CD4-positive, alpha-beta T cell treated with Interferon gamma for 1 hour (primary cell): ENCODE data around the gene DUSP28.

Source experiments
- DNase-seq: peaks from one replicate; pipeline ENCODE4 v3.0.0-alpha.2; 2020

DUSP28 gene

DNA sequence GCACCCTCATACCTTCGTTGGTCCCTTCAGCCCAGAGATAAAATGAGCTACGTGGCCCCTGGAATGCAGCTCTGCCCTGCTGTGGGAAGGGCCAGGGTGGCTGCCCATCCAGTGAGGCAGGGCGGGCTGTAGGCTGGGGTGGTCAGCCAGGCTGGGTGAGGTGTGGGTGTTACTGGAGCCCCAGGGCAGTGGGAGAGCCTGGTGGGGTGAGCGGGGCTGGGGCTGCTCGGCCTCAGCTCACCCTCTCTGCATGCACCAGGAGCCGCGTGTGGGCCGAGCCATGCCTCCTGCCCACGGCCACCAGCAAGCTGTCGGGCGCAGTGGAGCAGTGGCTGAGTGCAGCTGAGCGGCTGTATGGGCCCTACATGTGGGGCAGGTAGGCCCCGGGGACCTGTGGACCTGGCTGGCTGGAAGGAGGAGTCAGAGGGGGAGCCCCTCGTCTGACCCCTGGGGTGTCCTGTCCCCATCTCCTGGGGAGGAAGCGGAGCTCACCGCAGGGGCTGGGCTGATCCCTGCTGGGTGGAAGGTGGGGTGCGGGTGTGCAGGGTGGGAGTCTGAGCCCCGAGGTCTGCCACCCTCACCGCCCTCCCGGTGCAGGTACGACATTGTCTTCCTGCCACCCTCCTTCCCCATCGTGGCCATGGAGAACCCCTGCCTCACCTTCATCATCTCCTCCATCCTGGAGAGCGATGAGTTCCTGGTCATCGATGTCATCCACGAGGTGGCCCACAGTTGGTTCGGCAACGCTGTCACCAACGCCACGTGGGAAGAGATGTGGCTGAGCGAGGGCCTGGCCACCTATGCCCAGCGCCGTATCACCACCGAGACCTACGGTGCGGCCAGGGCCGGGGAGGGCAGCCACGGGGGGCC is 13.6 kb downstream of the DUSP28 start:
- no peak for DNase-seq

DNA sequence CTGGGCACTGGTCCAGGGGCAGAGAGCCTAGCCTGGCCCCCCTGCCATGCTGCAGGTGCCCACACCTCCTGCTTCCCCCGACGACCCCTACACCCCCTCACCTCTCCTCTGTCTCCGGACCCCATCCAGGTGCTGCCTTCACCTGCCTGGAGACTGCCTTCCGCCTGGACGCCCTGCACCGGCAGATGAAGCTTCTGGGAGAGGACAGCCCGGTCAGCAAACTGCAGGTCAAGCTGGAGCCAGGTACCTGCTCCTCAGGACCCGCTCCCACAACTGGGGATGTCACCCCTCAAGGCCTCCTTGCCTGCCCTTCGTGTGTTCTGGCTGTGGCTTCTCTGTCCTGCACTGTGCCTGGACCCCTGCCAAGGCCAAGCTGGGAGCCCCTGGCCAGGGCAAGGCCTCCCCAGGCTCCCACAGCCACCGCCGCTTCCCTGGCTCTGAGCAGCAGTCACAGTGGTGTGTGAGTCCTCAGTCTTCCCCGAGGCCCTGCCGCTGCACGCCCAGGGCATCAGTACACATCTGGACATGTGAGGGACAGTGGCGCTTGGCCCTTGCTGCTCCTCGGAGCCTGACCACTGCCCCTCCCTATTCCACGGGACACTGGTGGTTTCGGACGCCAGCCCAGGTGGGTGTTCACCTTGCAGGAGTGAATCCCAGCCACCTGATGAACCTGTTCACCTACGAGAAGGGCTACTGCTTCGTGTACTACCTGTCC is 14.4 kb downstream of the DUSP28 start:
- DNase-seq: no peak

DNA sequence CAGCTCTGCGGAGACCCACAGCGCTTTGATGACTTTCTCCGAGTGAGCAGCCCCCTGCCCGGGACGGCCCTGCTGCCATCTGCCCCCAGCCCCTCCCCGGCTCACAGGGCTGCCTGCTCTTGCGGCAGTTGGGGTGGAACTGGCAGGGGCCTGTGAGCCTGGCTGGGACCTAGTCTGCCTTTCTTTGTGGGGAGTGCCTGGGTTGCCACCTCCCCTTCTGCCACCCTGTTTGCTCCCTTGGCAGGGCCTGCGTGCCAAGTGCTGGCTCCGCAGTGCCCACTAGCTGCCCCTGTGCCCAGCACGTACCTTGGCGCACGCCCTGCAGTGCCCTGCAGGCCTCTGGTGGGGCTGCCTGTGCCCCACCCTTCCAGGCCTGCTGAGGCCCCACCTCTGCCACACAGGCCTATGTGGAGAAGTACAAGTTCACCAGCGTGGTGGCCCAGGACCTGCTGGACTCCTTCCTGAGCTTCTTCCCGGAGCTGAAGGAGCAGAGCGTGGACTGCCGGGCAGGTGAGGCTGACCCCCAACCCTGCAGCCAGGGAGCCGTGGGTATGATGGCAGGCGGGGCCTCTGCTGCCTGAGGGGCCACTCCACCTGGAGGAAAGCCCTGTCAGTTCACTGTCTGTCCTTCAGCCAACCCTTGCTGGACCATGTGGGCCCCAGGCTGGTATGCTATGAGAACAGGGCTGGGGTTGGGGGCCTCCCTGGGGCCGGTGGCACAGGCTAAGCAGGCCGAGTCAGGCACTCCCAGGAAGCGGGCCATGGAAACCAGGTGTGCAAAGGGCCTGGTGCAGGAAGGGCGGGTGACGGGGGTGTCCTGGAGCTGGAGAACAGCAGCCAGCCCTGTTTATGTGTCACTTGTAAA is 15.2 kb downstream of the DUSP28 start:
- DNase-seq: no peak

DNA sequence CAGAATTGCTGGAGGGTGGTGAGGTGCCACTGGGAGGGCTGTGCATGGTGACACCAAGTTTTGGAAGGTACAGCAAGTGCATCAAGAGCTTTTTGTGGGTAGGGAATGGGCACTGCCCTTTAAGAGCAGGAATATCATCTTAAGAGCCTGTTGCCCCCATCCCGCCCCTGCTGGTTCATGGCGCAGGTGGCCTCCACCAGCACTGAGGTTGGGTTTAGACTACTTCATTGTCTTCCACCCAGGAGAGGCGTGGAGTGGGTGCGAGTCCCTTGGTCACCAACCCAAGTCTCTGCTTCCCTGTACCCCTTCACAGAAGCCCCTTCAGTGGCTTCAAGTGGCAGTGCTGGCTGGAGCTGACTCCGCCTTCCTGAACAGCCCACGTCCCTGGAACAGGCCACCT is 15.9 kb downstream of the DUSP28 start:
- no peak for DNase-seq

DNA sequence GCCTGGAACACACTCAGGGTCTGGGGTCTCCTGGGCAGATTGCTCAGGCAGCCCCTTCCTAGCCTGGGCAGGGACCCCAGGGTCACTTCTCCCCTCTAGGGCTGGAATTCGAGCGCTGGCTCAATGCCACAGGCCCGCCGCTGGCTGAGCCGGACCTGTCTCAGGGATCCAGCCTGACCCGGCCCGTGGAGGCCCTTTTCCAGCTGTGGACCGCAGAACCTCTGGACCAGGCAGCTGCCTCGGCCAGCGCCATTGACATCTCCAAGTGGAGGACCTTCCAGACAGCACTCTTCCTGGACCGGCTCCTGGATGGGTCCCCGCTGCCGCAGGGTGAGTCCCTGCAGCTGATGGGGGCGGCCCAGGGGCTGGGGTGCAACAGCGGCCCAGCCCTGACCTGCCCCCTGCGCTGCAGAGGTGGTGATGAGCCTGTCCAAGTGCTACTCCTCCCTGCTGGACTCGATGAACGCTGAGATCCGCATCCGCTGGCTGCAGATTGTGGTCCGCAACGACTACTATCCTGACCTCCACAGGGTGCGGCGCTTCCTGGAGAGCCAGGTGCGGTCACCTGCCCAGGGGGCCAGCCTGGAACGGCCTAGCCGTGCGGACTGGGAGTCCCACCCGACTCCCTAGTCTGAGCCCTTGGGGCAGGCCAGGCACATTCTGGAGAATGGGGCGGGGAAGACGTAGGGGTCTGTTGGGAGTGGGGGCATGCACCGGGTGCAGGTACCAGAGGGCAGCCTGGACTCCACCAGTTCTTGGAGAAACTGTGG is 16.5 kb downstream of the DUSP28 start:
- DNase-seq: no peak

DNA sequence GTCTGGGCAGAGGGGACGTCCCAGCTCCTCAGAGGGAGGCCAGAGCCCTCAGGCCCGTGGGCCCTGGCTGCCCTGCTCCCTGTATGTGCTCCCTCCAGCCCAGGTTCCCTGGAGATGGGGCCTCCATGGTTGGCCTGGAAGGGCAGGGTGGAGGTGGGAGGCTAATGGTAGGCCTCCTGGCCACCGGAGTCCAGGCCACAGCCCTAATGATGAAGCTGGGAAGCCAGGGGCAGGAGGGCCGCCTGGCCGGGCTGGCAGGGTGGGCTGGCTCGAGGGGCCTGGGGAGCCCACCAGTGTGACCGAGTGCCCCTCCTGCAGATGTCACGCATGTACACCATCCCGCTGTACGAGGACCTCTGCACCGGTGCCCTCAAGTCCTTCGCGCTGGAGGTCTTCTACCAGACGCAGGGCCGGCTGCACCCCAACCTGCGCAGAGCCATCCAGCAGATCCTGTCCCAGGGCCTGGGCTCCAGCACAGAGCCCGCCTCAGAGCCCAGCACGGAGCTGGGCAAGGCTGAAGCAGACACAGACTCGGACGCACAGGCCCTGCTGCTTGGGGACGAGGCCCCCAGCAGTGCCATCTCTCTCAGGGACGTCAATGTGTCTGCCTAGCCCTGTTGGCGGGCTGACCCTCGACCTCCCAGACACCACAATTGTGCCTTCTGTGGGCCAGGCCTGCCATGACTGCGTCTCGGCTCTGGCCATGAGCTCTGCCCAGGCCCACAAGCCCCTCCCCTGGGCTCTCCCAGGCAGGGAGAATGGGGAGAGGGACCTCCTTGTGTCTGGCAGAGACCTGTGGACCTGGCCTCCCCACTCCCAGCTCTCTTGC is 17.3 kb downstream of the DUSP28 start:
- no peak for DNase-seq

DNA sequence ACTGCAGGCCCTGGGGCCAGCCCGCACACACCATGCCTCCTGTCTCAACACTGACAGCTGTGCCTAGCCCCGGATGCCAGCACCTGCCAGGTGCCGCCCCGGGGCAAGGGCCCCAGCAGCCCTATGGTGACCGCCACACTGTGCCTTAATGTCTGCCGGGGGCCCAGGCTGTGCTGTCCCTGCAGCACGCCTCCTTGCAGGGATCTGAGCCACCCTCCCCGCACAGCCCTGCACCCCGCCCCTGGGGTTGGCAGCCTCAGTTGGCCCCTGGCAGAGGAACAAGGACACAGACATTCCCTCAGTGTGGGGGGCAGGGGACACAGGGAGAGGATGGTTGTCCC is 17.9 kb downstream of the DUSP28 start:
- DNase-seq: no peak

DNA sequence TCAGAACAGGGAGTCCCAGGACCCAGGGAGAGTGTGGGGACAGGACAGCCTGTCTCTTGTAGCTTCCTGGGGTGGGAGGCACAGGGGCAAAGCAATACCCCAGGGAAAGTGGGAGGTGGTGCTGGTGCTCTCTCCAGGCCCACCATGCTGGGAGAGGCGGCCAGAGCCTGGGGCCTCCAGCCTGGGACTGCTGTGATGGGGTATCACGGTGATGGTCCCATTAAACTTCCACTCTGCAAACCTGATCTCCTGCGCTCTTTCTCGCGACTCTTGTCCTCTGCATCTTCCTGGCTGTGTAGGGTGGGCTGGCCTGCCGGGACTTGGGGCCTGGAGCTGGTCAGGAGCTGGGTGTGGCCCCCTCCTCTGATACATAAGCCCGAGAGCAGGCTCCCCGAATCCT is 18.3 kb downstream of the DUSP28 start:
- DNase-seq: no peak

DNA sequence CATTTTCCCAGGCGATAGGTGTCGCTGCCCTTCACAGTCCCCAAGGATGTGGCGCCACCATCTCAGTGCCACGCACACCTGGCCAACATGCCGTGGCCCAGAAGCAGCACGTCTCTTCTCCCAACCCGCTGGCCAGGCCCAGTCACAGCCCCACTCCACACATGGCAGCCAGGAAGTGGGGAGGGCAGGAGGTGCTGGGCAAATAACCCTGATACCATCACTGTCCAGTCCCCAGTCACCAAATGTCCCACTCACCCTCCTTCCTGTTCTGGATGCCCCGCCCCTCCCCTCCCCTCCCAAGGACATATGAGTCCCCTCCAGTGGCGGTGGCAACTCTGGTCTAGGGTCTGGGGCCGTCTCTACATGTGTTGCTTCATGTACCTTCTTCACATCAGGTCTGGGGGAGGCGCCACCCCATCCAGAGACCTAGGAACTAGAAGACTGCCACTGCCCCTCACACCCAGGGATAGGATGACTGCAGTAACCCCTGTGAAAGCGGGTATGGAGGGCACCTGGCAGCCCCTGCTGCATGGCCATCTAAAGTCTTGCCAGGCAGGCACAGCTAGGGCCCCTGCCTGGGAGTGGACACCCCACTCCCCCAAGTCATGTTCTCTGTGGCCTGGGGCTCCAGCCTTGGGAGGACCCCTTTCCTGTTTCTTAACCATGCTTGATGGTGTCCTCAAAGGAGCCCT is 19.1 kb downstream of the DUSP28 start:
- DNase-seq: no peak

DNA sequence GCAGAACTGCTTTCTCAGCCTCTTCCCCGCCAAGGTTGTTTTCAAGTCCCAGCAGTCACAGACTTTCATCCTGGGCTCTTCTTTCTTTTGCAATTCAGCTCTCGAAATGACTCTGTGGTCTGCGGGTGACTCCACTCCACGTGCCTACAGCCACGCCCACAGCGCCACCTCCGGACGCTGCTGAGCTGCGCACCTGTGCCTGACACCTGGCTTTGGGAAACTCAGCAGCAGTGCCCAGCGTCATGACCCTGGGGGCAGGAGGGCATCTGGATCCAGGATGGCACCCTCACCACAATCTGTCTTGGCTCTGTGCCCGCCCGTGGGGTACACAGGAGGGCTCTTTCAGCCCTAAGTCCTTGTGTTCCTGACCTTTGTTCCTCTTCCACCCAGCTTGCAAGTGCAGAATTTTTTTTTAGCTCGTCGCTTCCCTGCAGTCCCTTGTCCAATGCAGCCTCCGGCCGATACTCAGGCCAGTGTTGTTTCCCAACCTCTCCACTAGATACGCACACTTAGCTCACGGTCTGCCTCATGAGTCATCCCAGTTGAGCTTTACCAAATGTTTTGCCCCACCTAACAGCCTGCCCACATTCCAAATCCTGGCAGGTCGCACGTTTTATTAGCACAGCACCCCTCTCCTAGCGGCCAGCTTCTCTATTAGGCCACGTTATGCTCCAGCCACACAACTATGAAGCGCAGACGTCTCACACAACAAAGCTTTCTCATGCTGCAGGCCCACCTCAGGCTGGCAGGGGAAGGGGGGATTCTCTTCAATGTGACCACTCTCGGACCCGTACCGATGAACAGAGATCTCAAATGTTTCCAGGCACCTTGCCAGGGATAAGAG is 19.8 kb downstream of the DUSP28 start:
- DNase-seq: peak; percentile 70

DNA sequence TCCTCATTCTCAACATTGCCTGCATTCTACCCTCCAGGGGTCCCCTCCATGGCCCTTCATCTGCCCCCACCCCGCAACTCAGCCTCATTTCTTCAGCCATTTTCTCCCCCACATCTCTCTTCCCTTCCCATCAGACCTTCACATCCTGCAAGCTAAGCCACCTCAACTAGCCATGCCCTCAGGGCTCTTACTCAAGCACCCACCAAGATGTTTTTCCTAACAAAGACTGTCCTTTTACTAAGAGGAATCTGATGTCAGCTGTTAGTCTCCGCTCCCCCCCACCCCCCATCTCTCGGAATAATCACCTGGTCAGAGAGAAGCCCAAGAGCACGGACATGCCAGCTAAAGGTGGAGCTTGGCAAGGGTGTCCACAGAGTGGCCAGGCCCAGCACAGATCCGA is 21.7 kb downstream of the DUSP28 start:
- no peak for DNase-seq

DNA sequence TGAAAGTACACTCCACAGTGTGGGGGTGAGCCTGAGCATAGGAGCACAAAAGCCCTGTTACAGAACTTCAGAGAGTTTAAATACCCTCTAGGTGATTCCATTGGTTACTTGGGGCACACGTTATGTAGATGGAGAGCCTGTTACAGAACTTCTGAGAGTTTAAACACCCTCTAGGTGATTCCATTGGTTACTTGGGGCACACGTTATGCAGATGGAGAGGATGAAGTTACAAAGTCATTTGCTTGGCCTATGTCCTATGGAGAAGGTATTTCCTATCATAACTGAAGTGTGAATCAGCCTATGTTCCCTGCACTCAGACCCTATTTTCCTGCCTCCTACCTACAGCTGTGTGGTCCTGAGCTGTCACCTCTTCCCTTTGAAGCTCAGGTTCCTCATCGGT is 22.6 kb downstream of the DUSP28 start:
- no peak for DNase-seq

DNA sequence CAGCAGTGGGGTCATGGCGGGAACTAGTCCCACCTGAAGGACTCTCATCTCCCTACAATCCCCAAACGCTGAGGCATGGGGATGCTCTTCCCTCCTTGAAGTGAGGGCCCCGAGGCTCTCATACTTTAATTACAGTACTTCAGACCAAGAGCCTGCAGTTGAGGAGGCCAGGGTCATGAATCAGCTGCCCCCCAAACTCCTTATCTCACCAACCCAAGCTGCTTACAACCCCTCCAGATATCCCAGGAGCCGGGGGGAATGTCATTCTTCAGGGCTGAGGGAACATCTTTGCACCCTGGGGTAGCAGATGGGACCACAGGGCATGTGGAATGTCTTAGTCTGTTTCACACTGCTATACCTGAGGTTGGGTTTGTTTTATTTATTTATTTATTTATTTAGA is 23.6 kb downstream of the DUSP28 start:
- DNase-seq: no peak

DNA sequence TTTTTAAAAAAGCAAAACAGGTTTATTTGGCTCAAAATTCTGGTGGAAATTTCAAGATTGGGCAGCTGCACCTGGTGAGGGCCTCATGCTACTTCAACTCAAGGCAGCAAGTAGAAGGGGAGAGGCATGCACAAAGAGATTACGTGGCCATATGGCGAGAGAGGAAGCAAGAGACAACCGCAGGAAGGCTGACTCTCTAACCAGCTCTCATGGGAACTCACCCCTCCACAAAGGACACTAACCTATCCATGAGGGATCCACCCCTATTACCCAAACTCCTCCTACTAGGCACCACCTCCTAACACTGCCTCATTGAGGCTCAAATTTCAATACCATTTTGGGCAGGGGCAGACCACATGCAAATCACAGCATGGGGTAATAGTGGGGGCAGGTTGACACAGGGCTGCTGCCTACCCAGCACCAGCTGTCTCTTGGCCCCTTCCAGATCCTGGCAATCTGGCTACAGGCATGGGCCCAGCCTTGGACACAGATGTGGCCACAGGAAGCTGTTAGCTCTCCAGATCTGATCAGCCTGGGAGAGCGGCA is 24.4 kb downstream of the DUSP28 start:
- DNase-seq: peak; percentile 58

DNA sequence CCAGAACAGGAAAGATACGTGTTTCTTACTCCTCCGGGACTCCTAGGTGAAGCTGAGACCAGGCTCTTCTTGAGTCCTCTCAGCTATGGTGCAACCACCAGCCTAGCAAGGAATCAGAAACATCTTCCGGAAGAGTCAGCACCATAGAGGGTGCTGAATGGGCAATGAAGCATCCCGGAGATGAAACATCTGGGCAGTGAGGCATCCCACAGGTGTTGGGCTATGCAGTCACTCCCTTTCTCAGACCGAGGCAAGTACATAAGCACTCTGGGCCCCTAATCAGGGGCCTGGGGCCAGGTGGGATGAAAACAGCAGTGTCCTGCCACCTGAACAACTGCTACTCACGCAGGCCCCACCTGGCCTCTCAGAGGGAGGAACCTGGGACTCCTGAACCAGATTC is 24.9 kb downstream of the DUSP28 start:
- DNase-seq: no peak

DNA sequence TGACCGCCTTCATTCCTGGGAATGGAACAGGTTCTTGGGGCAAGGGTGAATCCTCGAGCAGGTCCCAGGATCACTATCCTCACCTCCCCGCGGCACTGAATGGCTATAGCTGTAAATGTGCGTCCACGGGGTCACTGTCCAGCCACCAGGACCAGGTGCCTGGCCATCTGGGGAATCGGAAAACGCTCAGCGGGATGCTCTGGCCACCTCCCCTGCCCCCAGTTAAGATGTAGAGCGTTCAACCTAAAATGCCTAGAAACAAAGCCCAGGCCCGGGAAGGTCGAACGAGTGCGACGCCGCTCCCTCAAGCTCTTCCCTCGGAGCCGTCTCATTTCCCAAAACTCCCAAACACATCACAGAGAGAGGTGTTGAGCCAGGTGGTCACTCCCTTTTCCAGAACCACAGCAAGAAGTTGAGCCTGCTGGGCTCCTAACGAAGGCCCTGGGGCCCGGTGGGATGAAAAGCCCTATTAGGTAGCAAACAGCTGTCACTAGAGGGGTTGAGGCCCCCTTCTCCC is 25.6 kb downstream of the DUSP28 start:
- DNase-seq: no peak

DNA sequence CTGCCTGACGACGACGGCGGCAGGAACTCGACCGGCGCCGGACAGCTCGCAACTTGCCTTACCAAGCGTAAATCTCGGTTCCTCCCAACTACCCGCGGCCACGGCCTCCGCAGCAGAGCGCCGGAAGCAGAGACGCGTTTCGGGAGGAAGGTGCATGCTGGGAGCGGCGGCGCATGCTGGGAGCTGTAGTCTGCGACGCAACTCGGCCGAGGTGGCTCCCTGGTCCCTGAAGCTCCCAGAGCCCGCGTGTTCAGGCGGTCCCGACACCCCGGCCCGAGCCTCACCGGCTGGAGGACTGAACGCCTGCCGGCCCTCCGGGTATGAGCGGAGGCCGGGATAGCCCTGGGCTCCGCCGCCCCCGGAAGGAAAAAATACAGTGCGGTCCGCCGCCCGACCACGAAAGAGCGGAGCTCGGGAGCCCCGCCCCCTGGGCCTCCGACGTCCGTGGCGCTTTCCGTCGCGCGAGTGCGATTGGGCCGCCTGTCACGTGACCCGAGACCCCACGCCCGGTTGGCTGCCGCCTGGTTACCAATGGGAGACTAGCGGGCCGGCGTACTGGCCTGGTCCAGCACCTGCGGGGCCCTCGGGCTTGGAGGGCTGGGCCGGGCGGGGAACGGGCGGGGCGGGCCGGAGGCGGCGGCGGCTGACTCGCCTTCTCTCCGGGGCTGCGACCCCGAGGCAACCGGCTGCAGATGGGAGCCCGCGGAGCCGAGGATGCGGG is 26.2 kb downstream of the DUSP28 start, which contains the start of gene CAPN10:
Gene CAPN10 (plus strand): TSS at position 537 of the 721 bp plus-strand sequence. CDS start 178 bp downstream, at position 715.
- DNase-seq: peak; percentile 94

DNA sequence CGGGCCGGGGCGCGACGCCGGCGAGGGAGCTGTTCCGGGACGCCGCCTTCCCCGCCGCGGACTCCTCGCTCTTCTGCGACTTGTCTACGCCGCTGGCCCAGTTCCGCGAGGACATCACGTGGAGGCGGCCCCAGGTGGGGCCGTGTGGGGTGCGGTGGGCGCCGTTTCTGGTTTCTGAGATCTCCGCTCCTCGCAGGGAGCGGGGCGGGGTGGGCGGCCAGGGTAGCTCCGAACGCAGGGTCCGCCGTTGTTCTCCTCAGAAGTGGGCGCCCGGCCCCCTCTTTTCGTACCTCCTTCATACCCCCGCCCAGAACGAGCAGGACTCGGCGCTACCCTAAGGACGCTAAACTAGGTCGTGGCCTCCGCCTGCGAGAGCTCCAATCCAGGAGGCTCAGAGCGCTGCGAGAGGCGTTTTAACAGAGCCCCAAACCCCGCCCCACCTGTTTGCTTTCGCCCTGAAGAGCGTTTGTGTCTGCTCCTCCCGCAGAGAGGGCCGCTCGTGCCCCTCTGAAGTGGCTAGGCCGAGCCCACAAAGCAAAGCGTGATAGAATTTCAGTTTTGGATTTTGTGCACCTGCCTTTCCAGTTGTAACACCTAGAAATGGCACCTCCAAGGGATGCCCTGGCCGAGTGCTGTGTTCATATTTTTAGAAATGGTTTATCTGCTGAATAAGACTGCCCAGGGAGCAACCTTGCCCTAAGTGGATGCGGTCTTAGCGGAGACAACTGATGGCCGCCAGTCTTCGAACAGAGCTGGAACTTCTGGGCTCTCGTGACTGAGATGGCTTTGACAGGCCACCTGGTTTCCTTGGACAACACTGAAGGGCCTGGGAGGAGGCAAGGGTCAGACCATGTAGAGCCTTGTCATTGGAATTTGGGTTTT is 27.0 kb downstream of the DUSP28 start:
- peak; percentile 42 for DNase-seq
